ENCODE data around the gene SEC14L6.
A peak's percentile ranks its signal among the peaks of the same experiment; 100 is the strongest.
"Not testable (repeated sequence)": the region's sequence is repeated elsewhere in the genome, so short reads cannot be mapped to it uniquely, and the experiment has no call there.

The SEC14L6 gene

DNA sequence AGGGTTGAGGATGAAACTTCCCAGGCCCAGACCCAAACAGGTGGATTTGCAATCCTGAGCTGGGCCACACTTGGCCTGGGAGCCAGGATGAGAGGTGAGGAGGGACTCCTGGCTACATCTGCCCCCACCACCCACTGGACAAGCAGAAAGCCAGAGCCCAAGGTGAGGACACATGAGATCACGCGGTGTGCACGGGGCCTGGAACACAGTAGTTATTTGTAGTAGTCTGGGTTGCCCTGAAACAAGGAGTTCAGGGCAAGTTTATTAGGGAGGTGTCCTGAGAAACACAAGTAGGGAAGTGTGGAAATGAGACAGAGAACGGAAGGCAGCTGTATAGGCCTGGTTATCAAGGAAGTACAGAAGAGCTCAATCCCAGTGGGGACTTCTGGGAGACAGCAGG is 647 bp upstream of the SEC14L6 start:
- TF ChIP-seq, protein P1, sequence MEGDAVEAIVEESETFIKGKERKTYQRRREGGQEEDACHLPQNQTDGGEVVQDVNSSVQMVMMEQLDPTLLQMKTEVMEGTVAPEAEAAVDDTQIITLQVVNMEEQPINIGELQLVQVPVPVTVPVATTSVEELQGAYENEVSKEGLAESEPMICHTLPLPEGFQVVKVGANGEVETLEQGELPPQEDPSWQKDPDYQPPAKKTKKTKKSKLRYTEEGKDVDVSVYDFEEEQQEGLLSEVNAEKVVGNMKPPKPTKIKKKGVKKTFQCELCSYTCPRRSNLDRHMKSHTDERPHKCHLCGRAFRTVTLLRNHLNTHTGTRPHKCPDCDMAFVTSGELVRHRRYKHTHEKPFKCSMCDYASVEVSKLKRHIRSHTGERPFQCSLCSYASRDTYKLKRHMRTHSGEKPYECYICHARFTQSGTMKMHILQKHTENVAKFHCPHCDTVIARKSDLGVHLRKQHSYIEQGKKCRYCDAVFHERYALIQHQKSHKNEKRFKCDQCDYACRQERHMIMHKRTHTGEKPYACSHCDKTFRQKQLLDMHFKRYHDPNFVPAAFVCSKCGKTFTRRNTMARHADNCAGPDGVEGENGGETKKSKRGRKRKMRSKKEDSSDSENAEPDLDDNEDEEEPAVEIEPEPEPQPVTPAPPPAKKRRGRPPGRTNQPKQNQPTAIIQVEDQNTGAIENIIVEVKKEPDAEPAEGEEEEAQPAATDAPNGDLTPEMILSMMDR (conservative IDR thresholded peaks at IDR 0.05; ENCODE audit: control insufficient read depth, insufficient read depth, low read depth, low read length), result no peak

DNA sequence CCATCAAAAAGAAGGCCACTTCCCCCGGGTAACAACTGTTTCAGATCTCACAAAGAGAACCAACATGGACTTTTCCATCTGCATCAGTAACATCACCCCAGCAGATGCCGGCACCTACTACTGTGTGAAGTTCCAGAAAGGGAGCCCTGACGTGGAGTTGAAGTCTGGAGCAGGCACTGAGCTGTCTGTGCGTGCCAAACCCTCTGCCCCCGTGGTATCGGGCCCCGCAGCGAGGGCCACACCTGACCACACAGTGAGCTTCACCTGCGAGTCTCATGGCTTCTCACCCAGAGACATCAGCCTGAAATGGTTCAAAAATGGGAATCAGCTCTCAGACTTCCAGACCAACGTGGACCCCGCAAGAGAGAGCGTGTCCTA is 3.7 kb downstream of the SEC14L6 start:
- no peak overlapping the region for H3K4me3 ChIP-seq (ENCODE audit: control insufficient read depth, low read depth, low read length)
- DNase-seq (ENCODE audit: low read depth), result no peak
- TF ChIP-seq, protein P1 (conservative IDR thresholded peaks at IDR 0.05; ENCODE audit: control insufficient read depth, insufficient read depth, low read depth, low read length), result no peak

More for the DNA sequence above, 647 bp upstream of the SEC14L6 start:
- no peak for DNase-seq (ENCODE audit: low read depth)
- H3K4me3 ChIP-seq (ENCODE audit: control insufficient read depth, low read depth, low read length), result no peak overlapping the region

DNA sequence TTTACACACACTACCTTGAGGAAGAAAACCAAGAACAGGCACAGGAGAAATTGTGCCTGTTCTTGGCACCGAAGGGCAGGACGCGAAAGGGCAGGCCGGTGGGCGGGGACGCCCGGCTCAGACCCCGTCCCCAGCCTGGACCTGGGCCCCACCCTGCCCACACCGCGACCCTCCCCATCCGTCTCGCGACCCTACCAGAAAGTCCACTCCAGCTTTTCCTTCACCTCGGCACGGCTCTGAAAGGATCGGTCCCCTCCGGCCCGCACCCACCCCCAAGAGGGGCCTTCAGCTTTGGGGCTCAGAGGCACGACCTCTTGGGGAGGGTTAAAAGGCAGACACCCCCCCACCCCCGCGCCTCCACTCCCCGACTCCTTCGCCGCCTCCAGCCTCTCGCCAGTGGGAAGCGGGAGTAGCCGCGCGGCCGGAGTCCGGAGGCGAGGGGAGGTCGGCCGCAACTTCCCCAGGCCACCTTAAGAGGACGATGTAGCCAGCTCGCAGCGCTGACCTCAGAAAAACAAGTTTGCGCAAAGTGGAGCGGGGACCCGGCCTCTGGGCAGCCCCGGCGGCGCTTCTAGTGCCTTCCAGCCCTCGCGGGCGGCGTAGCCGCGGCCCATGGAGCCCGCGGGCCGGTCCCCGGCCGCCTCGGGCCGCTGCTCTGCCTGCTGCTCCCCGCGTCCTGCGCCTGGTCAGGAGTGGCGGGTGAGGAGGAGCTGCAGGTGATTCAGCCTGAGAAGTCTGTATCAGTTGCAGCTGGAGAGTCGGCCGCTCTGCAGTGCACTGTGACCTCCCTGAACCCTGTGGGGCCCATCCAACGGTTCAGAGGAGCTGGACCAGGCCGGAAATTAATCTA is 4.4 kb downstream of the SEC14L6 start:
- TF ChIP-seq, protein P1 (conservative IDR thresholded peaks at IDR 0.05; ENCODE audit: control insufficient read depth, insufficient read depth, low read depth, low read length), result no peak
- no peak for DNase-seq (ENCODE audit: low read depth)
- no peak overlapping the region for H3K4me3 ChIP-seq (ENCODE audit: control insufficient read depth, low read depth, low read length)

DNA sequence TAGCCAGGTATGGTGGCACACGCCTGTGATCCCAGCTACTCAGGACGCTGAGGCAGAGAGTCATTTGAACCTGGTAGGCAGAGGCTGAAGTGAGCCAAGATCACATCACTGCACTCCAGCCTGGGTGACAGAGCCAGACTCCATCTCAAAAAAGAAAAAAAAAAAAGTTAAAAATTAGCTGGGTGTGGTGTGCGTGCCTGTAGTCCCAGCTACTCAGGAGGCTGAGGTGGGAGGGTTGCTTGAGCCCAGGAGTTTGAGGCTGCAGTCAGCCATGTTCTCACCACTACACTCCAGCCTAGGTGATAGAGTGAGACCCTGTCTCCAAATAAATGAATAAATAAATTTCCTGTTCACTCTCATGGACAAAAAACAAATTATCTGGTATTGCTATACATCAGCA is 5.0 kb downstream of the SEC14L6 start:
- not testable (repeated sequence) for H3K4me3 ChIP-seq (ENCODE audit: control insufficient read depth, low read depth, low read length); DNase-seq (ENCODE audit: low read depth)

DNA sequence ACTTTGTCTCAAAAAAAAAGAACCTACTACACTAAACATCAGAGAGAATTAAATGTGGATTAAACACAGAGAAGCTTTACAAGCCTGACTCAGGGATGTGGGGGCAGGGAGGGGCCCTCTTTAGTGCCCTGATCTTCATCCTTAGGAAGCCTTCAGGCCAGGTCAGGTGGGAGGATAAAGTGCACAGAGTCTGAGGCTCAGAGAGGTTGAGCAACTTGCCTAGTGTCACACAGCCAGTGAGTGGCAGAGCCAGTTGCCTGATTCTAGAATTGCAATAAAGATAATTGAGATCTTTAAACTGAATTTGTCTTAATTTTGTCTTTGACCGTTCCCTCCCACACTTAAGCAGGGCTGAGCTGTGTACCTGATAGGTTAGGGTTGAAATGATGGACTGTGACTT is 7.2 kb downstream of the SEC14L6 start:
- TF ChIP-seq, protein P1 (conservative IDR thresholded peaks at IDR 0.05; ENCODE audit: control insufficient read depth, insufficient read depth, low read depth, low read length), result no peak
- no peak overlapping the region for H3K4me3 ChIP-seq (ENCODE audit: control insufficient read depth, low read depth, low read length)

DNA sequence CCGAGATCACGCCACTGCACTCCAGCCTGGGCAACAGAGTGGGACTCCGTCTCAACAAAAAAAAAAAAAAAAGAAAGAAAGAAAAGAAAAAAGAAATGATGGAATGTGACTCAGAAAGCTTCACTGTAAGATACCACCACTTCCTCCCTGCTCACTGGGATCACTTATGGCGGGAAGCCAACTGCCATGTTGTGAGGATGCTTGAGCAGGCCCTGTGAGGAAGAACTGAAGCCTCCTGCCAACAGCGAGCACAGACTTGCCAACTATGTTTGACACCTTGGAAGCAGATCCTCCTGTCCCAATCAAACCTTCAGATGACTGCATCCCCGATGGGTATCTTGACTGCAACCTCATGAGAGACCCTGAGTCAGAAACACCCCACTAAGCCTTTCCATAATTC is 8.3 kb downstream of the SEC14L6 start:
- DNase-seq (ENCODE audit: low read depth), result peak; percentile 17
- TF ChIP-seq, protein P1 (conservative IDR thresholded peaks at IDR 0.05; ENCODE audit: control insufficient read depth, insufficient read depth, low read depth, low read length), result no peak

More for the DNA sequence above, 7.2 kb downstream of the SEC14L6 start:
- no peak for DNase-seq (ENCODE audit: low read depth)

DNA sequence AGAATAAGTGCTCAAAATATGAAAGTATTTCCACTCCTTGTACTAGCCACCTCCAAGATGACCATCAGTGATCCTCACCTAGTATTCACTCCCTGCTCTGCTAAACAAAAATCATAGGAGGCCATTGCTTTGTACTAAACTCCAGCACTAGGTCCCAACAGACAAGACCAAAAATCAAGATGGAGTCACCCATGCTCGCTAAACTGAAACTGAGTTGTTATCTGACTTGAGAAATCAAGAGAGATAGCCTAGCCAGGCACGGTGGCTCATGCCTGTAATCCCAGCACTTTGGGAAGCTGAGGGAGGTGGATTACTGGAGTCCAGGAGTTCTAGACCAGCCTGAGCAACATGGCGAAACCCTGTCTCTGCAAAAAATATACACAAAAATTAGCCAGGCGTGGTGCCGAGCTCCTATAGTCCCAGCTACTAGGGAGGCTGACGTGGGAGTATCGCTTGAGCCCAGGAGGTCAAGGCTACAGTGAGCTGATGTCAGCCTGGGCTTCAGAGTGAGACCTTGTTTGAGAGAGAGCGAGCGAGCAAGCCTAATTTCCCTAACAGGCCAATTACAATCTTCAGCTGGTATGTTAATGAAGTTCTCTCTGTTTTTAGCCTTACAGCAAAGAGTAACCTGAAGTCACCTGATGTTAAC is 9.3 kb downstream of the SEC14L6 start:
- DNase-seq (ENCODE audit: low read depth), result no peak
- no peak overlapping the region for H3K4me3 ChIP-seq (ENCODE audit: control insufficient read depth, low read depth, low read length)
- TF ChIP-seq, protein P1 (conservative IDR thresholded peaks at IDR 0.05; ENCODE audit: control insufficient read depth, insufficient read depth, low read depth, low read length), result no peak

More for the DNA sequence above, 8.3 kb downstream of the SEC14L6 start:
- no peak overlapping the region for H3K4me3 ChIP-seq (ENCODE audit: control insufficient read depth, low read depth, low read length)
